KMS-11 (cell line): Measurements from ENCODE around the gene CDH11.

Experiments
- H2AFZ ChIP-seq: fragments of 200-600 bp; sonication (generic); 2 replicates; pipeline ENCODE4 v1.6.1; 2016; ENCODE audit warnings: antibody characterized with exemption, mixed run types, low read depth
- H3K27ac ChIP-seq: fragments of 200-600 bp; sonication (generic); 2 replicates; pipeline ENCODE4 v1.6.1; 2016; ENCODE audit warnings: mild to moderate bottlenecking, mixed run types
- H3K27me3 ChIP-seq: fragments of 200-600 bp; sonication (generic); 2 replicates; pipeline ENCODE4 v1.6.1; 2017; ENCODE audit warnings: mild to moderate bottlenecking, low read depth, mixed run types, moderate library complexity; ENCODE audit not compliant: insufficient read depth
- H3K36me3 ChIP-seq: fragments of 200-600 bp; sonication (generic); 2 replicates; pipeline ENCODE4 v1.6.1; 2017; ENCODE audit warnings: mild to moderate bottlenecking, mixed run types; ENCODE audit not compliant: insufficient read depth
- H3K4me1 ChIP-seq: fragments of 200-600 bp; sonication (generic); 2 replicates; pipeline ENCODE4 v1.6.1; 2016; ENCODE audit warnings: mild to moderate bottlenecking, low read depth, mixed run types; ENCODE audit not compliant: poor library complexity, severe bottlenecking
- H3K4me2 ChIP-seq: fragments of 200-600 bp; sonication (generic); 2 replicates; pipeline ENCODE4 v1.7.0; 2016; ENCODE audit warnings: mild to moderate bottlenecking, mixed run types
- H3K4me3 ChIP-seq: fragments of 200-600 bp; sonication (generic); IDR thresholded peaks from 2 replicates; pipeline ENCODE4 v1.6.1; 2017; ENCODE audit warnings: low read depth, low read length, mixed read lengths; ENCODE audit not compliant: insufficient read depth
- H3K79me2 ChIP-seq: fragments of 200-600 bp; sonication (generic); 2 replicates; pipeline ENCODE4 v1.6.1; 2016; ENCODE audit warnings: low read depth, mixed run types; ENCODE audit not compliant: insufficient read depth
- H3K9ac ChIP-seq: fragments of 200-600 bp; sonication (generic); 2 replicates; pipeline ENCODE4 v1.6.1; 2016; ENCODE audit warnings: mild to moderate bottlenecking, mixed run types
- H4K20me1 ChIP-seq: fragments of 200-600 bp; sonication (generic); 2 replicates; pipeline ENCODE4 v1.6.1; 2016; ENCODE audit warnings: mild to moderate bottlenecking, mixed run types; ENCODE audit not compliant: insufficient read depth
- CTCF ChIP-seq: fragments of 200-600 bp; sonication (generic); conservative IDR thresholded peaks from 2 replicates; pipeline ENCODE4 v1.6.1; 2017; ENCODE audit warnings: low read depth, mild to moderate bottlenecking, antibody characterized with exemption, low read length, moderate library complexity, mixed read lengths

The CDH11 gene

DNA sequence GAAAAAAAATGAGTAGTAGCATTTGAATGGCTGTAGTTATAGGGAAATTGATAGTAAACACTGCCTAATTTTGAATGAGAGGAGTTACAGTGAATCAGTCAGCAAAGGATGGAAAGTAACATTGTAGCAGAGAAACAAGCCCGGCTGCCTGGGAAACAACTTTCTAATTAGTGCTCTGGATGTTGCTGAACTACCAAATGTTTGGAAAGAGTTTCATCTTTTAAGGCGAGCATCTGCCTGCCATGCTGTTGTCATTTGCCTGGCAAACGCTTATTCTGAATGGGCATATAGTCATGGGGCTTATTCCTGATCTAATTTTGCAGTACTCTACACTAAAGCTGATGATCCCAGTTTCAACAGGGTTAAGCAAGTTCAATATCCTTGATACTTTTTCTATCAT is 138.6 kb downstream of the CDH11 start:
- H3K79me2 ChIP-seq = no peaks in the 10 kb centered on the region
- no peak overlapping the region for H3K9ac ChIP-seq
- no peaks in the 10 kb centered on the region for H3K27me3 ChIP-seq
- H3K4me1 ChIP-seq = no peaks in the 10 kb centered on the region
- H3K4me2 ChIP-seq = no peak overlapping the region
- no peak overlapping the region for H3K27ac ChIP-seq
- H3K4me3 ChIP-seq = no peak overlapping the region
- H4K20me1 ChIP-seq = no peaks in the 10 kb centered on the region
- no peak overlapping the region for H2AFZ ChIP-seq
- no peak for TF ChIP-seq CTCF
- no peaks in the 10 kb centered on the region for H3K36me3 ChIP-seq

GRCh38 chr16:64982581-64982980 is 139.3 kb downstream of the CDH11 start:
- TF ChIP-seq CTCF = no peak

DNA sequence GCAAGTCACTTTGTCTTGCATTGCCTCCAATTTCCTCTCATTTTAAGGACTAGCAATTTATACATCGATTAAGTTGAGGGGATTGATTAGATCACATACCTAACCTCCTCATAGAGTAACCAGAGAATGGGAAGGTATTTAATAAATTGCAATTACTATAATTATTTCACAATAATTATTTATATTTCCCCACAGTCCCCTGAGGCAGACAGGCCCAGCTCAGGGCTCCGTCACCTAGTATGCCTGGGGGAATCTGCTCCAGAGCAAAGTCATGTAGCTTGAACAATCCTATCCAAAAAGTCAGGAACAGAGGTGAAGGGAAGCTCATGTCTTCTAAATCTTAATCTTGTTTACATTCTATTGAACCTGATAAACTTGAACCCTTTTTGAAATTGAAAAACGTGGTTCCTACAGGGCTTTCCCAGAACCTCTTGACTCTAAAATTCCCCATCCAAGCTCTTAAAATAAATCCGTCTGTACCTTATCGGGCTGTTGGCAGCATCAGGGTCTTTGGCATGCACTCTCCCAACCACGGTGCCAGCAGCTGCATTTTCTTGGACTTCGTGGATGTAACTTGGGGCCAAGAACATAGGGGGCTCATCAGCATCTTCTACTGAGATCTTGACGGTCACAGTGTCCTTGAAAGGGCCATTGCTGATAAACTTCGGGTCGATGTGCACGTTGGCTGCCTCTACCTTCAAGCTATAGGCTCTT is 140.1 kb downstream of the CDH11 start:
- Histone ChIP-seq H3K9ac (no peak overlapping the region), H2AFZ (no peak overlapping the region), H3K4me1 (no peaks in the 10 kb centered on the region), H3K4me3 (no peak overlapping the region), H3K4me2 (no peak overlapping the region), H3K79me2 (no peaks in the 10 kb centered on the region), H3K36me3 (no peaks in the 10 kb centered on the region), H4K20me1 (no peaks in the 10 kb centered on the region), H3K27me3 (no peaks in the 10 kb centered on the region), H3K27ac (no peak overlapping the region)
- TF ChIP-seq CTCF = no peak

More at GRCh38 chr16:64982581-64982980, 139.3 kb downstream of the CDH11 start:
- Histone ChIP-seq H3K4me3 (no peak overlapping the region), H3K4me2 (no peak overlapping the region), H3K79me2 (no peaks in the 10 kb centered on the region), H3K27me3 (no peaks in the 10 kb centered on the region), H3K36me3 (no peaks in the 10 kb centered on the region), H3K27ac (no peak overlapping the region), H3K9ac (no peak overlapping the region), H3K4me1 (no peaks in the 10 kb centered on the region), H4K20me1 (no peaks in the 10 kb centered on the region), H2AFZ (no peak overlapping the region)

DNA sequence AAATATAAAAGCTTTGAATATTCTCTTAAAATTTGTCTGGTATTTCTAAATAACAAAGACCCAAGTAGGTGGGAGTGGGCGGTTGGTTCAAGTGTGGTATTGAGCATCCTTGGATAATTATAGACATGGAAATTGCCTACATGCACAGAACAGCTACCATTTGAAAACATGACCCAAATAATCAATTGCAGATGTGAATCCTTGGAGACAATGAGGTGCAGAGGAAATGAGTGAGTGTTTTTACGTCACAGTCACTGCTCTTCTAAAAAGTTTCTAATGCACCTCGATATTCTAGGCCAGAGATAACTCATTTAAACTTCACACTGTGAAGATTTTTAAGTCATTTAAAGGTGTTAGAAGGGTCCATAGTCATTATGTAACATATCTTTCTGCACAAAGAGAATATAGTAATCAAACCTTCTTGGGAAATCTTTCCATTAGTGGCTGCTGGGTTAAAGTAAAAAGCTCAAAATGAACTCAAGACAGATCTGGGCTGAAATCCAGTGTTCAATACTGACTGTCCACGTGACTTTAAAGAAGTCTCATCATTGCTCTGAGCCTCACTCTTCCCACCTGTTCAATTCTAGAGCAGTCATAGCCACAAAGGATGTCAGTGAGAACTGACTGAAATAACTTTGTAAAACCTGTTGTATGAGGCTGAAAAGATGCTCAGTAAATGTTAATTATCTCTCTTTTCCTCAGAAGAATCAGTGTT is 144.5 kb downstream of the CDH11 start:
- Histone ChIP-seq H3K4me3 (no peak overlapping the region), H3K9ac (no peak overlapping the region), H4K20me1 (no peaks in the 10 kb centered on the region), H3K36me3 (no peaks in the 10 kb centered on the region), H3K79me2 (no peaks in the 10 kb centered on the region), H3K27ac (no peak overlapping the region), H3K4me1 (no peaks in the 10 kb centered on the region), H2AFZ (no peak overlapping the region), H3K27me3 (no peaks in the 10 kb centered on the region), H3K4me2 (no peak overlapping the region)
- TF ChIP-seq CTCF = no peak
